GM19395 (cell line): Measurements from ENCODE around the gene ARNT2.
A peak's percentile ranks its signal among the peaks of the same experiment; 100 is the strongest.

Experiments used
- ATAC-seq: cut with Tn5 transposase; IDR thresholded peaks from one replicate; pipeline ENCODE4 v1.9.1; 2021; ENCODE audit warnings: mild to moderate bottlenecking, moderate library complexity; ENCODE audit not compliant: unreplicated experiment

ARNT2 gene

GRCh38 chr15:80550219-80550907 lies 146.2 kb downstream of the ARNT2 start:
- ATAC-seq, result peak; percentile 77

GRCh38 chr15:80550908-80551260 lies 146.7 kb downstream of the ARNT2 start:
- ATAC-seq, result no peak

- ATAC-seq, result no peak
Observed at GRCh38 chr15:80551348-80551747, 147.2 kb downstream of the ARNT2 start.

GRCh38 chr15:80554560-80554959 lies 150.4 kb downstream of the ARNT2 start:
- ATAC-seq, result no peak

- no peak for ATAC-seq
Observed at GRCh38 chr15:80556694-80557367, 152.6 kb downstream of the ARNT2 start.

GRCh38 chr15:80557441-80558234 lies 153.5 kb downstream of the ARNT2 start:
- ATAC-seq, result no peak

- no peak for ATAC-seq
Observed at GRCh38 chr15:80558631-80559319, 154.6 kb downstream of the ARNT2 start.

- no peak for ATAC-seq
Observed at GRCh38 chr15:80559320-80559693, 155.1 kb downstream of the ARNT2 start.

- no peak for ATAC-seq
Observed at GRCh38 chr15:80559761-80560160, 155.6 kb downstream of the ARNT2 start.

- ATAC-seq, result no peak
Observed at GRCh38 chr15:80560601-80561400, 156.6 kb downstream of the ARNT2 start.

- no peak for ATAC-seq
Observed at GRCh38 chr15:80561500-80561899, 157.3 kb downstream of the ARNT2 start.

GRCh38 chr15:80562033-80562432 lies 157.9 kb downstream of the ARNT2 start:
- ATAC-seq, result no peak

GRCh38 chr15:80562846-80563245 lies 158.7 kb downstream of the ARNT2 start:
- no peak for ATAC-seq

- ATAC-seq, result no peak
Observed at GRCh38 chr15:80563372-80563997, 159.3 kb downstream of the ARNT2 start.

- ATAC-seq, result no peak
Observed at GRCh38 chr15:80564056-80564455, 159.9 kb downstream of the ARNT2 start.

GRCh38 chr15:80565398-80565797 lies 161.2 kb downstream of the ARNT2 start:
- no peak for ATAC-seq

- ATAC-seq, result no peak
Observed at GRCh38 chr15:80565988-80566387, 161.8 kb downstream of the ARNT2 start.

- no peak for ATAC-seq
Observed at GRCh38 chr15:80567721-80568157, 163.6 kb downstream of the ARNT2 start.

GRCh38 chr15:80568298-80568697 lies 164.1 kb downstream of the ARNT2 start:
- no peak for ATAC-seq
